Endodermal cell (in vitro differentiated cells): ENCODE measurements around the gene NSG1. TPM values are rescaled to one million over a fixed set of nuclear protein-coding genes. Genes with fewer than 3 reads are reported as not detected.

Experiments
- DNase-seq: peaks from one replicate; pipeline ENCODE4 v3.0.0-alpha.2; 2017
- H3K27ac ChIP-seq: 2 replicates; pipeline ENCODE4 v1.5.1; 2013; ENCODE audit warnings: mild to moderate bottlenecking, low read depth, low read length, moderate library complexity
- H3K27me3 ChIP-seq: 2 replicates; pipeline ENCODE4 v1.6.1; 2013; ENCODE audit warnings: mild to moderate bottlenecking, low read length, moderate library complexity; ENCODE audit not compliant: insufficient read depth, control insufficient read depth, poor library complexity, severe bottlenecking
- H3K36me3 ChIP-seq: 2 replicates; pipeline ENCODE4 v1.7.0; 2013; ENCODE audit warnings: mild to moderate bottlenecking, low read length, moderate library complexity; ENCODE audit not compliant: control insufficient read depth, insufficient read depth
- H3K4me1 ChIP-seq: one replicate; pipeline ENCODE4 v1.7.0; 2013; ENCODE audit warnings: low read length; ENCODE audit not compliant: control insufficient read depth, insufficient read depth
- H3K4me3 ChIP-seq: 2 replicates; pipeline ENCODE4 v1.5.1; 2013; ENCODE audit warnings: mild to moderate bottlenecking, low read length, moderate library complexity
- H3K9ac ChIP-seq: 2 replicates; pipeline ENCODE4 v1.6.1; 2013; ENCODE audit warnings: mild to moderate bottlenecking, low read length, moderate library complexity; ENCODE audit not compliant: poor library complexity, severe bottlenecking; ENCODE audit errors: extremely low read depth
- H3K9me3 ChIP-seq: 2 replicates; pipeline ENCODE4 v1.6.1; 2013; ENCODE audit warnings: mild to moderate bottlenecking, low read length, moderate library complexity; ENCODE audit not compliant: control insufficient read depth
- H3K27ac Mint-ChIP-seq: 2 replicates; pipeline ENCODE4 v1.8.0; 2020; ENCODE audit warnings: mixed read lengths
- H3K27me3 Mint-ChIP-seq: 2 replicates; pipeline ENCODE4 v1.8.0; 2021; ENCODE audit warnings: mild to moderate bottlenecking, mixed read lengths; ENCODE audit not compliant: insufficient read depth
- H3K36me3 Mint-ChIP-seq: 2 replicates; pipeline ENCODE4 v1.8.0; 2020; ENCODE audit warnings: low read depth, mixed read lengths
- H3K4me1 Mint-ChIP-seq: 2 replicates; pipeline ENCODE4 v1.8.0; 2020; ENCODE audit warnings: mixed read lengths
- H3K4me3 Mint-ChIP-seq: 2 replicates; pipeline ENCODE4 v1.8.0; 2020; ENCODE audit warnings: mild to moderate bottlenecking, moderate library complexity, mixed read lengths
- H3K9me3 Mint-ChIP-seq: 2 replicates; pipeline ENCODE4 v1.8.0; 2020; ENCODE audit warnings: mild to moderate bottlenecking, mixed read lengths
- CTCF ChIP-seq: fragments of 200-600 bp; sonication (generic); conservative IDR thresholded peaks from 2 replicates; pipeline ENCODE4 v1.5.0; 2021; ENCODE audit warnings: antibody characterized with exemption, mild to moderate bottlenecking
- WGBS, 2 experiments: methylation state at CpG; one replicate each; pipeline versions ENCODE4 v1.1.5 to v1.1.7; 2013; ENCODE audit warnings: missing lambda C conversion rate in 2 of 2, mixed read lengths in 1 of 2; ENCODE audit not compliant: insufficient coverage in 1 of 2, insufficient read length in 1 of 2; 5-methylcytosine and 5-hydroxymethylcytosine counted together
- total RNA-seq, 2 donors: library from RNA; stranded (reverse); fragmentation: NEBNext Ultra II Directional in 1 of 2; extraction: Animal tissue kit (Norgen Biotek cat#: 25700) in 1 of 2; gene quantifications; 2 replicates in 1 of 2; 3 replicates in 1 of 2; pipeline ENCODE4 v1.2.1, GENCODE V29; 2021

NSG1 gene
- total RNA-seq, 2 donors from 2014 or later: 1.8 to 6.0 TPM

DNA sequence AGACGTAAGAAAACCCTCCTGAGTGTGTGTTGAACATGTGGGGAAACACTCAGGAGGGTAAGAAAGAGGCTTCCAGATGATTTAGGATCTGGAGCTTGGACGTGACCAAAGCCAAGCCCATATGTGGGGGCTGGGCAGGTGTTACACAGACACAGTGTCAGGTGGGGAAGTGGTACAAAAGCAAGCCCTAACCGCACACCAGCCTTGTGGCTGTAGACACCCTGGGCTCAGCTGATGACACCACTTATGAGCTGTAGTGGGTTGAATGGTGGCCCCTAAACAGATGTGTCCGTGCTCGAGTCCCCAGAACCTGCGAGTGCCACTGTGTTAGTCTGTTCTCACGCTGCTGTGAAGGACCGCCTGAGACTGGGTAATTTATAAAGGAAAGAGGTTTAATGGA is 25.0 kb upstream of the NSG1 start:
- no peak overlapping the region for H3K27ac Mint-ChIP-seq
- H3K4me3 Mint-ChIP-seq: no peak overlapping the region

DNA sequence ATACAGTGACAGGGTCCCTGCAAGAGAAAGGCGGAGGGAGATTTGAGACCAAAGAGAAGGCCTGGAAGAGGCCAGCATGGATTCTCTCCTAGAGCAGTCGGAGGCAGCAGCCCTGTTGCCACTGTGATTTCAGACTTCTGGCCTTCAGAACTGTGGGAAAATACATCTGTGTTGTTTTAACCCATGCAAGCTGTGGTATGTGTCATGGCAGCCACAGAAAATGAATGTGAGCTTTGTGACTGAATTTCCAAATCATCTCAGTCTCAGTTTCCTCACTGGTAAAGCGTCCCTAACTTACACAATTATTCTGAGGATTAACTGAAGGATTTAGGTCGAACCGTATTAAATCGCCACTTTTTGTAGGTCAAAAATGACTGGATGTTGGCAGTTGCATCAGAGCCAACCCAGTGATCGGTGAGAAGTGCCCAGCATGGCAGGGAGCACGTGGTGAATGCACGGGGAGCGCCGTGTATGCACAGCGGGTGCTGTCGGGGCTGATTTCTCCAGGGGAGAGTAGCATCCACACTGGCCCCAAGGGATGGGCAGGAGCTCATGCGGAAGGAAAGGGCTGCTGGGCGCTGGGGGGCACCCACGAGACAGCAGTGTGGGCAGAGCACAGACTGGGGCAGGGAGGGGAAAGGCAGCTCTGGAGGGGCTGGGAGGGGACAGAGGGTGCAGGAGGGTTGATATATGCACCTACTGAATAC is 23.8 kb upstream of the NSG1 start:
- Mint-ChIP-seq H3K4me1 (peaks cover 15% of the 10 kb centered on the region), H3K27me3 (peaks cover 13% of the 10 kb centered on the region), H3K27ac (no peak overlapping the region), H3K9me3 (peaks cover 11% of the 10 kb centered on the region), H3K36me3 (no peaks in the 10 kb centered on the region), H3K4me3 (no peak overlapping the region)
- TF ChIP-seq CTCF: no peak
- no peak overlapping the region for H3K27ac ChIP-seq
- 74 to 81% methylated on average over 8 to 16 of the region's 16 CpGs for WGBS, 2 experiments
- no peak overlapping the region for H3K9ac ChIP-seq
- no peaks in the 10 kb centered on the region for H3K27me3 ChIP-seq
- H3K4me3 ChIP-seq: no peak overlapping the region
- H3K36me3 ChIP-seq: no peaks in the 10 kb centered on the region
- H3K4me1 ChIP-seq: peaks cover 5% of the 10 kb centered on the region
- no peak for DNase-seq
- peaks cover 10% of the 10 kb centered on the region for H3K9me3 ChIP-seq

More for the DNA sequence above, 25.0 kb upstream of the NSG1 start:
- Mint-ChIP-seq H3K4me1 (peaks cover 17% of the 10 kb centered on the region), H3K36me3 (no peaks in the 10 kb centered on the region), H3K27me3 (peaks cover 11% of the 10 kb centered on the region), H3K9me3 (peaks cover 8% of the 10 kb centered on the region)
- H3K4me3 ChIP-seq: no peak overlapping the region
- TF ChIP-seq CTCF: no peak
- H3K9ac ChIP-seq: no peak overlapping the region
- DNase-seq: no peak
- no peak overlapping the region for H3K27ac ChIP-seq
- peaks cover 10% of the 10 kb centered on the region for H3K9me3 ChIP-seq
- no peaks in the 10 kb centered on the region for H3K36me3 ChIP-seq
- WGBS, 2 experiments: 94 to 97% methylated on average over 7 to 8 of the region's 8 CpGs
- peaks cover 5% of the 10 kb centered on the region for H3K4me1 ChIP-seq
- no peaks in the 10 kb centered on the region for H3K27me3 ChIP-seq

- Histone ChIP-seq H3K4me3 (no peak overlapping the region), H3K9me3 (peaks cover 10% of the 10 kb centered on the region), H3K9ac (no peak overlapping the region), H3K36me3 (no peaks in the 10 kb centered on the region), H3K27me3 (no peaks in the 10 kb centered on the region), H3K4me1 (no peaks in the 10 kb centered on the region), H3K27ac (no peak overlapping the region)
- Mint-ChIP-seq H3K27me3 (peaks cover 11% of the 10 kb centered on the region), H3K36me3 (no peaks in the 10 kb centered on the region), H3K4me3 (no peak overlapping the region), H3K9me3 (peaks cover 11% of the 10 kb centered on the region), H3K4me1 (peaks cover 12% of the 10 kb centered on the region), H3K27ac (no peak overlapping the region)
- no peak for TF ChIP-seq CTCF
- DNase-seq: no peak
- 96 to 100% methylated on average over 1 to 3 of the region's 3 CpGs for WGBS, 2 experiments
Measured at GRCh38 chr4:4364061-4364460, 22.8 kb upstream of the NSG1 start.
